HepG2 (cell line): ENCODE measurements around the gene PRR12. TPM values are rescaled to one million over a fixed set of nuclear protein-coding genes. Genes with fewer than 3 reads are reported as not detected.

ENCODE experiments used
- AKNA ChIP-seq: sonication (generic); formaldehyde crosslinking; IDR thresholded peaks from 2 replicates; pipeline ENCODE4 v1.4.0; 2020; ENCODE audit warnings: missing genetic modification reagents, borderline replicate concordance
- DZIP1 ChIP-seq: sonication (generic); formaldehyde crosslinking; IDR thresholded peaks from 2 replicates; pipeline ENCODE4 v1.5.0; 2020; ENCODE audit warnings: mild to moderate bottlenecking, missing genetic modification reagents
- GABPB1 ChIP-seq: IDR thresholded peaks from 2 replicates; pipeline ENCODE4 v1.6.1; 2016; ENCODE audit warnings: mild to moderate bottlenecking, missing genetic modification reagents, moderate library complexity, missing compliant biosample characterization
- HBP1 ChIP-seq: IDR thresholded peaks from 2 replicates; pipeline ENCODE4 v1.6.1; 2016; ENCODE audit warnings: low read depth, control low read depth
- HNRNPL ChIP-seq: fragments of 200-400 bp; formaldehyde crosslinking; IDR thresholded peaks from 2 replicates; pipeline ENCODE4 v1.6.1; 2017; ENCODE audit warnings: mild to moderate bottlenecking, low read depth, low read length
- HNRNPLL ChIP-seq: fragments of 200-400 bp; formaldehyde crosslinking; IDR thresholded peaks from 2 replicates; pipeline ENCODE4 v1.6.1; 2017; ENCODE audit warnings: mild to moderate bottlenecking, low read depth, low read length; ENCODE audit not compliant: poor library complexity, severe bottlenecking
- JUND ChIP-seq: sonication (generic); formaldehyde crosslinking; IDR thresholded peaks from 2 replicates; pipeline ENCODE4 v1.8.0; 2022; ENCODE audit warnings: mild to moderate bottlenecking, missing genetic modification reagents
- MBNL3 ChIP-seq: fragments of 250-450 bp; sonication (Bioruptor Pico); conservative IDR thresholded peaks from 2 replicates; pipeline ENCODE4 v1.8.0; 2022; ENCODE audit warnings: mild to moderate bottlenecking, inconsistent platforms
- SIX1 ChIP-seq: sonication (generic); formaldehyde crosslinking; IDR thresholded peaks from 2 replicates; pipeline ENCODE4 v1.4.0; 2020; ENCODE audit warnings: missing genetic modification reagents, borderline replicate concordance
- SRSF9 ChIP-seq: fragments of 200-400 bp; formaldehyde crosslinking; IDR thresholded peaks from 2 replicates; pipeline ENCODE4 v1.6.1; 2018; ENCODE audit warnings: borderline replicate concordance, mild to moderate bottlenecking, low read depth, low read length; ENCODE audit not compliant: insufficient read depth, poor library complexity, severe bottlenecking
- TBL1XR1 ChIP-seq: fragments of 150-350 bp; IDR thresholded peaks from 2 replicates; pipeline ENCODE4 v1.6.1; 2014; ENCODE audit warnings: borderline replicate concordance, low read length; ENCODE audit not compliant: partially characterized antibody
- ZBTB26 ChIP-seq: IDR thresholded peaks from 2 replicates; pipeline ENCODE4 v1.6.1; 2016; ENCODE audit warnings: missing compliant biosample characterization, missing genetic modification reagents, borderline replicate concordance
- ZBTB8A ChIP-seq: sonication (generic); formaldehyde crosslinking; IDR thresholded peaks from 2 replicates; pipeline ENCODE4 v1.4.0; 2020; ENCODE audit warnings: mild to moderate bottlenecking, low read depth, missing genetic modification reagents, borderline replicate concordance
- ZNF326 ChIP-seq: sonication (generic); formaldehyde crosslinking; IDR thresholded peaks from 2 replicates; pipeline ENCODE4 v1.4.0; 2020; ENCODE audit warnings: missing genetic modification reagents, borderline replicate concordance
- ZNF432 ChIP-seq: sonication (generic); formaldehyde crosslinking; IDR thresholded peaks from 2 replicates; pipeline ENCODE4 v1.5.0; 2020; ENCODE audit warnings: missing genetic modification reagents, mild to moderate bottlenecking, borderline replicate concordance
- ZNF691 ChIP-seq: sonication (generic); formaldehyde crosslinking; IDR thresholded peaks from 2 replicates; pipeline ENCODE4 v1.4.0; 2020; ENCODE audit warnings: missing genetic modification reagents, low read depth, mild to moderate bottlenecking, borderline replicate concordance
- polyA plus RNA-seq, 8 experiments: library from polyadenylated mRNA; depleted of rRNA in 3 of 8; stranded (reverse) in 7 of 8; unstranded in 1 of 8; fragments of >200 nt; fragmentation: Illumina TruSeq in 4 of 8; extraction: Trizol in 4 of 8; gene quantifications; 2 replicates each; pipeline versions ENCODE4 v1.2.1 to v1.2.3, GENCODE V29; 2011 to 2016; ENCODE audit warnings: low read depth in 4 of 8, missing spikeins in 1 of 8, mixed read lengths in 1 of 8; ENCODE audit not compliant: insufficient read depth in 1 of 8
- total RNA-seq, 5 experiments: library from RNA; depleted of rRNA; stranded (reverse); fragments of >200 nt; fragmentation: Illumina TruSeq; extraction: Trizol; gene quantifications; 2 replicates each; pipeline ENCODE4 v1.2.3, GENCODE V29; 2016; ENCODE audit warnings: low read depth in 1 of 5

PRR12 gene
- total and polyA plus RNA-seq, 2 of the 13 experiments (the other 11 are each of a cell fraction or from before 2014, with no cell fraction given) = 0.62 to 1.5 TPM

GRCh38 chr19:49672131-49672919 is 81.3 kb downstream of the PRR12 start (continued):
- peak; percentile 62; the same call in 1 of the 2 replicates for TF ChIP-seq HBP1
- TF ChIP-seq ZBTB8A = no peak
- no peak for TF ChIP-seq AKNA (CRISPR knock-in tag)
- TF ChIP-seq SIX1 (CRISPR knock-in tag) = no peak
- no peak for TF ChIP-seq DZIP1 (CRISPR knock-in tag)
- no peak for TF ChIP-seq ZNF326 (CRISPR knock-in tag)
- peak; percentile 70; the same call in 1 of the 2 replicates for TF ChIP-seq HNRNPL
- peak; percentile 60 for TF ChIP-seq GABPB1 (CRISPR knock-in tag)
- no peak for TF ChIP-seq TBL1XR1
- no peak for TF ChIP-seq JUND (CRISPR knock-in tag)
- no peak for TF ChIP-seq MBNL3 (CRISPR knock-in tag)
- 0 out of 2 replicates have a peak, but pooled peaks have one; percentile 73 for TF ChIP-seq ZBTB26 (CRISPR knock-in tag)
- TF ChIP-seq SRSF9 = no peak
- peak; percentile 37 for TF ChIP-seq HNRNPLL
- TF ChIP-seq ZNF432 (CRISPR knock-in tag) = no peak
- peak; percentile 71; the same call in 1 of the 2 replicates for TF ChIP-seq ZNF691 (CRISPR knock-in tag)
